HFF-Myc (cell line): ENCODE data around the gene AP1B1.
A peak's percentile ranks its signal among the peaks of the same experiment; 100 is the strongest.
"Not testable (repeated sequence)": the region's sequence is repeated elsewhere in the genome, so short reads cannot be mapped to it uniquely, and the experiment has no call there.

Source experiments
- DNase-seq: peaks from one replicate; pipeline ENCODE4 v3.0.0-alpha.2; 2011; ENCODE audit warnings: low read depth; ENCODE audit errors: extremely low read depth
- H3K4me3 ChIP-seq: replicated peaks from 2 replicates; pipeline ENCODE4 v1.5.1; 2011; ENCODE audit warnings: low read depth, mild to moderate bottlenecking, control low read depth, low read length
- TF ChIP-seq, protein P1 (sequence below): IDR thresholded peaks from 2 replicates; pipeline ENCODE4 v1.5.1; 2012; ENCODE audit warnings: mild to moderate bottlenecking, low read depth, low read length, control low read depth; ENCODE audit errors: missing control alignments

AP1B1 gene

GRCh38 chr22:29359469-29359868 is 28.9 kb downstream of the AP1B1 start:
- no peak overlapping the region for H3K4me3 ChIP-seq
- no peak for DNase-seq

GRCh38 chr22:29357193-29357890 is 31.0 kb downstream of the AP1B1 start:
- DNase-seq, H3K4me3 ChIP-seq: not testable (repeated sequence)

More at GRCh38 chr22:29359469-29359868, 28.9 kb downstream of the AP1B1 start:
- TF ChIP-seq, protein P1, sequence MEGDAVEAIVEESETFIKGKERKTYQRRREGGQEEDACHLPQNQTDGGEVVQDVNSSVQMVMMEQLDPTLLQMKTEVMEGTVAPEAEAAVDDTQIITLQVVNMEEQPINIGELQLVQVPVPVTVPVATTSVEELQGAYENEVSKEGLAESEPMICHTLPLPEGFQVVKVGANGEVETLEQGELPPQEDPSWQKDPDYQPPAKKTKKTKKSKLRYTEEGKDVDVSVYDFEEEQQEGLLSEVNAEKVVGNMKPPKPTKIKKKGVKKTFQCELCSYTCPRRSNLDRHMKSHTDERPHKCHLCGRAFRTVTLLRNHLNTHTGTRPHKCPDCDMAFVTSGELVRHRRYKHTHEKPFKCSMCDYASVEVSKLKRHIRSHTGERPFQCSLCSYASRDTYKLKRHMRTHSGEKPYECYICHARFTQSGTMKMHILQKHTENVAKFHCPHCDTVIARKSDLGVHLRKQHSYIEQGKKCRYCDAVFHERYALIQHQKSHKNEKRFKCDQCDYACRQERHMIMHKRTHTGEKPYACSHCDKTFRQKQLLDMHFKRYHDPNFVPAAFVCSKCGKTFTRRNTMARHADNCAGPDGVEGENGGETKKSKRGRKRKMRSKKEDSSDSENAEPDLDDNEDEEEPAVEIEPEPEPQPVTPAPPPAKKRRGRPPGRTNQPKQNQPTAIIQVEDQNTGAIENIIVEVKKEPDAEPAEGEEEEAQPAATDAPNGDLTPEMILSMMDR: peak; percentile 80

- TF ChIP-seq, protein P1: no peak
These were observed 34.5 kb downstream of the AP1B1 start for GRCh38 chr22:29353860-29354259.

GRCh38 chr22:29353286-29353685 is 35.1 kb downstream of the AP1B1 start:
- TF ChIP-seq, protein P1: no peak
- DNase-seq: no peak
- H3K4me3 ChIP-seq: no peak overlapping the region

More at GRCh38 chr22:29353860-29354259, 34.5 kb downstream of the AP1B1 start:
- DNase-seq: no peak
- no peak overlapping the region for H3K4me3 ChIP-seq

DNA sequence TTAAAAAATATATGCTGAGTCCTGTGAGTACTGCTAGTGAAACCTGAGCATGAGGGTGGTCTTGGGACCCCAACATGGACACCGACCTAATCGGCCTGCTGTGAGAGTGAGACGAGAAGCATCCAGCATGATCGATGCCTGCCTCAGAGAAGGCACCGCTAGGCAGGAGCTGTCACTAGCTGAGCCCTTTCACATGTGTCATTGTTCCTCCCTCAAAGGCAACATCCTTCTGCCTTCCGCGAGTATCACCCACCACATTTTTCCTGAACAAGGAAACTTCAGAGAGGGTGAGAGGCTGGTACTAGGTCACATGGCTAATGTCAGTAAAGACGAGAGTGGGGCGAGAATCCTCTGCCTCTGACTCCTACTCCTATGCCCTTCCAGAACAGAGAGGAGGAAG is 35.6 kb downstream of the AP1B1 start:
- H3K4me3 ChIP-seq: no peak overlapping the region
- TF ChIP-seq, protein P1: no peak
- DNase-seq: no peak

DNA sequence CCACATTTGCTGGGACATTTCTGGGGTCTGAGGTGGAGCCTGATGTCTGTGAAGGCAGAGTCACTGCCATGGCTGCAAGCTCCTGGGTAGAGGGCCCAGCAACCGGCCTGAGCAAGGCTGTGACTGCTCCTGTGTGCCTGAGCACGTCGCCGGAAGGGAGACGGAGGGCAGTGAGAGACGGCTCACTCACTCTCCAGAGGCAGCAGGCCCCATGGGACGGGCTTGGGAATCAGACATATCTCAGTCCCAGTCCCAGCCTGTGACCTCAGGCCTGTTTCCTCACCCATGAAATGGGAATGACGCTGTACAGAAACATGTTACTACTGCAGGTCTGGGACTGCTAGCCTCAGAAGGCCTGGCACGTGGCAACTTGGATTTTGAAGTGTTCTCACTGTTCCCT is 36.5 kb downstream of the AP1B1 start:
- TF ChIP-seq, protein P1: no peak
- H3K4me3 ChIP-seq: no peak overlapping the region
- DNase-seq: no peak

GRCh38 chr22:29351042-29351441 is 37.3 kb downstream of the AP1B1 start:
- DNase-seq: no peak
- TF ChIP-seq, protein P1: no peak

More at GRCh38 chr22:29351042-29351441, 37.3 kb downstream of the AP1B1 start:
- H3K4me3 ChIP-seq: no peak overlapping the region
